Measurements from ENCODE around the gene EFS.

The EFS gene

GRCh38 chr14:23378612-23379220 lies 13.7 kb upstream of the EFS start:
- no peak for DNase-seq (ENCODE audit: low spot score)

GRCh38 chr14:23377573-23378563 lies 12.9 kb upstream of the EFS start:
- DNase-seq (ENCODE audit: low spot score), result no peak

- peak; percentile 25 for DNase-seq (ENCODE audit: low spot score)
Measured at GRCh38 chr14:23377198-23377550, 12.2 kb upstream of the EFS start.

- DNase-seq (ENCODE audit: low spot score), result peak; percentile 98
Measured at GRCh38 chr14:23376482-23377197, 11.7 kb upstream of the EFS start, which contains the start of gene CMTM5. Gene CMTM5, plus strand, starts transcription at chr14:23377046. Its CDS starts 206 bp downstream, at chr14:23377252.

- DNase-seq (ENCODE audit: low spot score), result no peak
Measured at GRCh38 chr14:23375527-23376251, 10.7 kb upstream of the EFS start.

GRCh38 chr14:23373041-23373440 lies 8.1 kb upstream of the EFS start:
- no peak for DNase-seq (ENCODE audit: low spot score)

- no peak for DNase-seq (ENCODE audit: low spot score)
Measured at GRCh38 chr14:23372509-23372908, 7.5 kb upstream of the EFS start, which contains the start of gene IL25. Gene IL25, plus strand, starts transcription at chr14:23372809.

GRCh38 chr14:23371865-23372264 lies 6.9 kb upstream of the EFS start:
- no peak for DNase-seq (ENCODE audit: low spot score)

GRCh38 chr14:23370221-23370620 lies 5.2 kb upstream of the EFS start:
- no peak for DNase-seq (ENCODE audit: low spot score)

GRCh38 chr14:23366426-23366921 lies 1.5 kb upstream of the EFS start:
- peak; percentile 83 for DNase-seq (ENCODE audit: low spot score)

GRCh38 chr14:23365732-23366425 lies 907 bp upstream of the EFS start:
- DNase-seq (ENCODE audit: low spot score), result peak; percentile 85

GRCh38 chr14:23364164-23365035 lies 572 bp downstream of the EFS start:
- peak; percentile 87 for DNase-seq (ENCODE audit: low spot score)

- peak; percentile 18 for DNase-seq (ENCODE audit: low spot score)
Measured at GRCh38 chr14:23362200-23362599, 2.8 kb downstream of the EFS start.

- no peak for DNase-seq (ENCODE audit: low spot score)
Measured at GRCh38 chr14:23361763-23362162, 3.2 kb downstream of the EFS start.

GRCh38 chr14:23361320-23361719 lies 3.7 kb downstream of the EFS start:
- peak; percentile 73 for DNase-seq (ENCODE audit: low spot score)

GRCh38 chr14:23360496-23360895 lies 4.5 kb downstream of the EFS start:
- DNase-seq (ENCODE audit: low spot score), result peak; percentile 80

- no peak for DNase-seq (ENCODE audit: low spot score)
Measured at GRCh38 chr14:23359722-23360447, 5.1 kb downstream of the EFS start.

GRCh38 chr14:23359167-23359626 lies 5.8 kb downstream of the EFS start:
- no peak for DNase-seq (ENCODE audit: low spot score)

- no peak for DNase-seq (ENCODE audit: low spot score)
Measured at GRCh38 chr14:23358553-23359166, 6.3 kb downstream of the EFS start.
